ENCODE results near the gene KDM4B. TPM values are rescaled to one million over a fixed set of nuclear protein-coding genes. Genes with fewer than 3 reads are reported as not detected.

Gene KDM4B
- total and polyA plus RNA-seq, 10 of the 15 experiments (the other 5 are each of a cell fraction or from before 2014, with no cell fraction given) = 0.47 to 49.6 (median 16.2) TPM

DNA sequence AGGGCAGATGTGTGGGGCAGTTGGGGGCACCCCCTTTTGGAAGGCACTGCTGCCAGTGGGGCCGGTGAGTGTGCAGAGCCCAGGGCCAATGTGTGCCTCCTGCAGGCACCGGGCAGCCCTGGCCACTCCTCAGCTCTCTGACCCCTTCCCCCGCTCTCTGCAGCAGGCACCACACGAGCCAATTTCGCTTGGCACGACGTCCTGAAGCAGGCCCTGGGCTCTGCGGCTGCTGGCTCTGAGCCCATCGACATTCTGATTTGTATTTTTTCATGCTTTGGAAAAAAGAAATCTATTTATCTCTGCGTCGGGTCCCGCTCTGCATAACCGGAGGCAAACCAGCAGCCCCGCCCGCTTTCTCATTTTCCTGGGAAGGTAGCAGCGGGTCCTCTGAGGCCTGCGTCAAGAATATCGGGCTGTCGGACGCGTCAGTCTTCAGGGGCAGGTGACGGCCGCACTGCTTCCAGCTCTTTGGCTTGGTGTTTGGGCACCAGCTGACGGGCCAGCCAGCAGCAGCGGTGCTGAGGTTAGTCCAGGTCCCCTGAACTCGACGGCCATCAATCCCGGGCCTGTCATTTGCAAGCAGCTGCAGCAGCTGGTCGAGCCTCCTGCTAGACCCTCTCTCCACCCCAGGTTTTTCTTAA is 134.3 kb downstream of the KDM4B start:
- BruUV-seq (replicated peaks) = no TSS peak
- H3K4me1 ChIP-seq (ENCODE audit: control insufficient read depth, insufficient read depth, low read length) = no peaks in the 10 kb centered on the region
- intact Hi-C loops (cut with micrococcal nuclease; ENCODE audit: unreplicated experiment) (no loop called here), in situ Hi-C loops (cut with MboI) (no loop called here)
- ChIA-PET POLR2A (no interaction called here), RAD21 (ENCODE audit: unreplicated experiment) (no interaction called here), SMC1A (ENCODE audit: uncharacterized antibody, unreplicated experiment) (no interaction called here), CTCF (no interaction called here)
- peaks cover 18% of the 10 kb centered on the region; the same call in 2 of the 3 replicates for H3K9me3 ChIP-seq (replicated peaks; ENCODE audit: control insufficient read depth, insufficient read depth, low read length)
- H3K79me2 ChIP-seq (ENCODE audit: control insufficient read depth, insufficient read depth, low read length) = no peaks in the 10 kb centered on the region
- no peak overlapping the region for H3K27ac ChIP-seq (ENCODE audit: control insufficient read depth, insufficient read depth)
- no peak overlapping the region for H3K9ac ChIP-seq (ENCODE audit: control insufficient read depth, insufficient read depth, low read length)
- H3K4me3 ChIP-seq = no peak overlapping the region
- DNase-seq (ENCODE audit: low read depth, low spot score) (no peak), FAIRE-seq (no peak), ATAC-seq (no peak)
- H2AFZ ChIP-seq (ENCODE audit: control insufficient read depth, low read depth, low read length) = no peak overlapping the region
- H3K27me3 ChIP-seq (replicated peaks in 1 of 2; ENCODE audit: control insufficient read depth in 2 of 2, insufficient read depth in 2 of 2, low read length in 1 of 2) = no peaks in the 10 kb centered on the region
- WGBS (ENCODE audit: insufficient coverage, insufficient replicate concordance, low lambda C conversion rate, missing lambda C conversion rate) = 96% methylated on average over 29 of the region's 29 CpGs
- H3K4me2 ChIP-seq (ENCODE audit: control insufficient read depth, insufficient read depth) = no peak overlapping the region
- peaks cover 3 to 10% of the 10 kb centered on the region in 2 experiments; a peak in 3 of 4 replicates for H3K36me3 ChIP-seq (ENCODE audit: control insufficient read depth in 2 of 2, insufficient read depth in 2 of 2, low read length in 1 of 2)
- H4K20me1 ChIP-seq (ENCODE audit: control insufficient read depth, insufficient read depth) = no peaks in the 10 kb centered on the region
- TF ChIP-seq NRF1 (conservative IDR thresholded peaks at IDR 0.05; ENCODE audit: low read depth, low read length) (no peak), ATF2 (IDR thresholded peaks at IDR 0.05; ENCODE audit: low read length) (no peak), RFX5 (IDR thresholded peaks at IDR 0.05; ENCODE audit: low read depth, low read length) (no peak), ZBTB33 (IDR thresholded peaks at IDR 0.05) (no peak), SUZ12 (IDR thresholded peaks at IDR 0.05; ENCODE audit: unreplicated experiment) (no peak), ETV6 (conservative IDR thresholded peaks at IDR 0.05 in 1 of 2, IDR thresholded peaks at IDR 0.05 in 1 of 2; ENCODE audit: borderline replicate concordance in 1 of 2, low read depth in 1 of 2) (no peak), CREM (IDR thresholded peaks at IDR 0.05; ENCODE audit: low read depth) (no peak), USF1 (IDR thresholded peaks at IDR 0.05; ENCODE audit: borderline replicate concordance, extremely low read length, insufficient read depth, low read depth, low read length) (no peak), EGR1 (IDR thresholded peaks at IDR 0.05; ENCODE audit: borderline replicate concordance in 1 of 2, low read depth in 2 of 2, low read length in 2 of 2) (no peak)
- TF ChIP-seq, protein P1, sequence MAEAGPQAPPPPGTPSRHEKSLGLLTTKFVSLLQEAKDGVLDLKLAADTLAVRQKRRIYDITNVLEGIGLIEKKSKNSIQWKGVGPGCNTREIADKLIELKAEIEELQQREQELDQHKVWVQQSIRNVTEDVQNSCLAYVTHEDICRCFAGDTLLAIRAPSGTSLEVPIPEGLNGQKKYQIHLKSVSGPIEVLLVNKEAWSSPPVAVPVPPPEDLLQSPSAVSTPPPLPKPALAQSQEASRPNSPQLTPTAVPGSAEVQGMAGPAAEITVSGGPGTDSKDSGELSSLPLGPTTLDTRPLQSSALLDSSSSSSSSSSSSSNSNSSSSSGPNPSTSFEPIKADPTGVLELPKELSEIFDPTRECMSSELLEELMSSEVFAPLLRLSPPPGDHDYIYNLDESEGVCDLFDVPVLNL (IDR thresholded peaks at IDR 0.05; ENCODE audit: low read depth, low read length) = no peak

Measured in GM12878 (cell line).